Stimulated activated CD8-positive, alpha-beta memory T cell treated with anti-CD3 and anti-CD28 coated beads, Interleukin-4, amount 100 ng/mL, for 1 hour (primary cell): ENCODE data around the gene PARP16.
"Not testable (repeated sequence)": the region's sequence is repeated elsewhere in the genome, so short reads cannot be mapped to it uniquely, and the experiment has no call there.

ENCODE experiments used
- DNase-seq, 2 donors: peaks; one replicate each; pipeline ENCODE4 v3.0.0-alpha.2; 2020; ENCODE audit warnings: low read depth in 2 of 2, low spot score in 1 of 2

PARP16 gene

GRCh38 chr15:65278480-65278879 lies 8.2 kb downstream of the PARP16 start:
- DNase-seq, result no peak

- no peak for DNase-seq
Observed at GRCh38 chr15:65277015-65277414, 9.7 kb downstream of the PARP16 start.

- DNase-seq, result no peak
Observed at GRCh38 chr15:65275728-65276126, 11.0 kb downstream of the PARP16 start.

GRCh38 chr15:65275104-65275727 lies 11.5 kb downstream of the PARP16 start:
- DNase-seq, result no peak

GRCh38 chr15:65270811-65271545 lies 15.7 kb downstream of the PARP16 start:
- not testable (repeated sequence) for DNase-seq

GRCh38 chr15:65268411-65268810 lies 18.3 kb downstream of the PARP16 start:
- no peak for DNase-seq

- no peak for DNase-seq
Observed at GRCh38 chr15:65266469-65266868, 20.2 kb downstream of the PARP16 start.

- no peak for DNase-seq
Observed at GRCh38 chr15:65264863-65265430, 21.7 kb downstream of the PARP16 start.

GRCh38 chr15:65263313-65263712 lies 23.4 kb downstream of the PARP16 start:
- no peak for DNase-seq

GRCh38 chr15:65260968-65261367 lies 25.7 kb downstream of the PARP16 start:
- no peak for DNase-seq

- DNase-seq, result no peak
Observed at GRCh38 chr15:65259367-65259797, 27.3 kb downstream of the PARP16 start.

GRCh38 chr15:65258375-65259262 lies 28.1 kb downstream of the PARP16 start:
- DNase-seq, result no peak

GRCh38 chr15:65255486-65256140 lies 31.1 kb downstream of the PARP16 start:
- no peak for DNase-seq

- no peak for DNase-seq
Observed at GRCh38 chr15:65254758-65255157, 31.9 kb downstream of the PARP16 start.

GRCh38 chr15:65254356-65254755 lies 32.3 kb downstream of the PARP16 start:
- no peak for DNase-seq

GRCh38 chr15:65249641-65250040 lies 37.0 kb downstream of the PARP16 start:
- DNase-seq, result no peak

- DNase-seq, result no peak
Observed at GRCh38 chr15:65248511-65249255, 38.0 kb downstream of the PARP16 start.

- no peak for DNase-seq
Observed at GRCh38 chr15:65246939-65247338, 39.7 kb downstream of the PARP16 start.

GRCh38 chr15:65246026-65246714 lies 40.5 kb downstream of the PARP16 start:
- no peak for DNase-seq
